ENCODE results near the gene ZNF275. TPM values are rescaled to one million over a fixed set of nuclear protein-coding genes. Genes with fewer than 3 reads are reported as not detected.
"Not testable (repeated sequence)": the region's sequence is repeated elsewhere in the genome, so short reads cannot be mapped to it uniquely, and the experiment has no call there.

The ZNF275 gene
- total RNA-seq, 1 experiment from 2014 or later, result 9.0 TPM

- no peak for DNase-seq (ENCODE audit: low read depth)
Observed at GRCh38 chrX:153318811-153319210, 15.1 kb upstream of the ZNF275 start.

- DNase-seq (ENCODE audit: low read depth), result no peak
Observed at GRCh38 chrX:153319295-153320046, 14.5 kb upstream of the ZNF275 start.

- DNase-seq (ENCODE audit: low read depth), result not testable (repeated sequence)
Observed at GRCh38 chrX:153320047-153320443, 13.9 kb upstream of the ZNF275 start.

GRCh38 chrX:153320555-153321184, 13.3 kb upstream of the ZNF275 start:
- no peak for DNase-seq (ENCODE audit: low read depth)

GRCh38 chrX:153321381-153322124, 12.4 kb upstream of the ZNF275 start, which contains the start of gene PNMA6F:
Gene PNMA6F, minus strand, starts transcription at chrX:153321767. Its CDS starts 1,093 bp downstream, at chrX:153320674.
- no peak for DNase-seq (ENCODE audit: low read depth)

GRCh38 chrX:153327561-153327960, 6.4 kb upstream of the ZNF275 start:
- no peak for DNase-seq (ENCODE audit: low read depth)

- peak; percentile 4 for DNase-seq (ENCODE audit: low read depth)
Observed at GRCh38 chrX:153333266-153333665, 687 bp upstream of the ZNF275 start.

- no peak for DNase-seq (ENCODE audit: low read depth)
Observed at GRCh38 chrX:153334654-153335295, 822 bp downstream of the ZNF275 start.

GRCh38 chrX:153336121-153336894, 2.4 kb downstream of the ZNF275 start:
- DNase-seq (ENCODE audit: low read depth), result no peak

GRCh38 chrX:153336988-153337387, 3.0 kb downstream of the ZNF275 start:
- DNase-seq (ENCODE audit: low read depth), result no peak

GRCh38 chrX:153338836-153339235, 4.9 kb downstream of the ZNF275 start:
- no peak for DNase-seq (ENCODE audit: low read depth)

GRCh38 chrX:153339662-153340061, 5.7 kb downstream of the ZNF275 start:
- no peak for DNase-seq (ENCODE audit: low read depth)

GRCh38 chrX:153340111-153340510, 6.2 kb downstream of the ZNF275 start:
- DNase-seq (ENCODE audit: low read depth), result no peak

GRCh38 chrX:153342762-153343558, 9.0 kb downstream of the ZNF275 start:
- no peak for DNase-seq (ENCODE audit: low read depth)

GRCh38 chrX:153343674-153344073, 9.7 kb downstream of the ZNF275 start:
- no peak for DNase-seq (ENCODE audit: low read depth)

- no peak for DNase-seq (ENCODE audit: low read depth)
Observed at GRCh38 chrX:153347530-153347929, 13.6 kb downstream of the ZNF275 start.

GRCh38 chrX:153348421-153348820, 14.5 kb downstream of the ZNF275 start:
- DNase-seq (ENCODE audit: low read depth), result no peak

GRCh38 chrX:153349952-153350351, 16.0 kb downstream of the ZNF275 start:
- no peak for DNase-seq (ENCODE audit: low read depth)

- no peak for DNase-seq (ENCODE audit: low read depth)
Observed at GRCh38 chrX:153351981-153352380, 18.0 kb downstream of the ZNF275 start.

GRCh38 chrX:153352858-153353257, 18.9 kb downstream of the ZNF275 start:
- DNase-seq (ENCODE audit: low read depth), result no peak
